BLaER1 treated with 17β-estradiol and CSF1 and Interleukin-3, amounts not matched to agents 10 nM and 100 nM (cell line): ENCODE results near the gene FAM221B.

Source experiments
- H3K27ac ChIP-seq, 11 experiments: shearing (Covaris generic); formaldehyde crosslinking; 2 replicates each; pipeline ENCODE4 v1.8.1; 2022
- H3K27me3 ChIP-seq, 11 experiments: shearing (Covaris generic); formaldehyde crosslinking; 2 replicates each; pipeline ENCODE4 v1.8.1; 2022
- H3K36me3 ChIP-seq, 11 experiments: shearing (Covaris generic); formaldehyde crosslinking; 2 replicates each; pipeline ENCODE4 v1.8.1; 2022
- H3K4me1 ChIP-seq, 10 experiments: shearing (Covaris generic); formaldehyde crosslinking; 2 replicates each; pipeline ENCODE4 v1.8.1; 2022
- H3K4me2 ChIP-seq, 11 experiments: shearing (Covaris generic); formaldehyde crosslinking; 2 replicates each; pipeline ENCODE4 v1.8.1; 2022
- H3K4me3 ChIP-seq, 10 experiments: shearing (Covaris generic); formaldehyde crosslinking; 2 replicates each; pipeline ENCODE4 v1.8.1; 2022
- H3K9ac ChIP-seq, 11 experiments: shearing (Covaris generic); formaldehyde crosslinking; 2 replicates each; pipeline ENCODE4 v1.8.1; 2022
- H3K9me3 ChIP-seq, 11 experiments: shearing (Covaris generic); formaldehyde crosslinking; replicated peaks in 1 of 11; 2 replicates each; pipeline ENCODE4 v1.8.1; 2022
- H4K20me1 ChIP-seq, 11 experiments: shearing (Covaris generic); formaldehyde crosslinking; 2 replicates each; pipeline ENCODE4 v1.8.1; 2022
- Cebpa-rat ChIP-seq, 11 experiments: shearing (Covaris generic); IDR thresholded peaks; 2 replicates each; pipeline ENCODE4 v1.8.1; 2022

The FAM221B gene

DNA sequence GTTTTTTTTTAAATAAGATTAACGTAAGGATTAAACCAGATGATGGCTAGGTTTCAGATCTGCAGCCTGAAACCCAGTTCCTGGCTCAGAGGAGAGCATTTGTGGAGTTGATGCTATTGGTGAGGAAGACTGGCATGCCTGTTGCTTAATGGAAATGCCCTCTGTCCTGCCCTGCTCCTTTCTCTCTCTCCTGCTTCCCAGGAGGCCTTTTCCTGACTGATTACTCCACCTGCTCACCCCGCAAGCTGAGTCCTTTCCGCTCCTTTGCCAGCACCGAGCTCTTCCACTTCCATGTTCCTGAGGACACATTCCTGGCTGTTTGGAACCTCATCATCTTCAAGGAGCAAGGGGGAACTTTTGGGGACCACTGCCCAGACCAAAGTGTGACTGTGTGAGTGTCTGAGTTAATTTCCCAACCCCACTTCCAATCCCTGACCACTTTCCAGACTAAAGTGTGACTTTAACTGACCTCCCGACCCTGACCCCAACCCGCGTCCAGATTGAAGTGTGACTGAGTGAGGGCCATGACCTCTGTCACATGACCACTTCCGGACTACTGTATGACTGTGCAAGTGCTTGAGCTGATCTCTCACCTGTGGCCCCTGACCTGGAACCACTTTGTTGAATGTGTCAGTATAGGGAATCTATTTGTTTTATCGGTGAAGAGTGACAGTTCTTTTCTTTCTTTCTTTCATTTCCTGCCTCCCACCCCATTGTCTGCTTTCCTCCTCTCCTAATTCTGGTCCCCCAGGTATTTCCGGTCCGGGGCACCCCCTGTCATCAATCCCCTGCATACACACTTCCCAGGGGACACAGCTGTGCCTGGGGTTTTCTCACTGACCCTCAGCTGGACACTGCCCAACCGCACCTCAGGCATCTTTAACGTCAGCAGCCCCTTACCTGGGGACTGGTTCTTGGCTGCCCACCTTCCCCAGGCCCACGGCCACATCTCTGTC, 6.0 kb upstream of the FAM221B start:
- Histone ChIP-seq H3K36me3 (peaks cover 0 to 13% (median 0%) of the 10 kb centered on the region in 11 experiments; a peak in 3 of 22 replicates), H3K9ac (peak overlapping the region in 5 of 11 experiments; percentile 7 to 62 (median 38); a peak in 4 of 22 replicates), H3K4me1 (peaks cover 30 to 98% (median 63%) of the 10 kb centered on the region in 10 experiments), H3K9me3 (peaks cover 0 to 5% (median 0%) of the 10 kb centered on the region in 11 experiments; a peak in 6 of 22 replicates), H3K4me2 (peak overlapping the region; percentile 72 to 99 (median 87)), H3K27ac (peak overlapping the region in 8 of 11 experiments; percentile 46 to 77 (median 69); a peak in 17 of 22 replicates), H3K27me3 (peaks cover 0 to 56% (median 0%) of the 10 kb centered on the region in 11 experiments; a peak in 4 of 22 replicates), H3K4me3 (no peak overlapping the region), H4K20me1 (peaks cover 0 to 4% (median 0%) of the 10 kb centered on the region in 11 experiments; a peak in 2 of 22 replicates)
- no peak for TF ChIP-seq Cebpa-rat (IDR thresholded peaks at IDR 0.05)

DNA sequence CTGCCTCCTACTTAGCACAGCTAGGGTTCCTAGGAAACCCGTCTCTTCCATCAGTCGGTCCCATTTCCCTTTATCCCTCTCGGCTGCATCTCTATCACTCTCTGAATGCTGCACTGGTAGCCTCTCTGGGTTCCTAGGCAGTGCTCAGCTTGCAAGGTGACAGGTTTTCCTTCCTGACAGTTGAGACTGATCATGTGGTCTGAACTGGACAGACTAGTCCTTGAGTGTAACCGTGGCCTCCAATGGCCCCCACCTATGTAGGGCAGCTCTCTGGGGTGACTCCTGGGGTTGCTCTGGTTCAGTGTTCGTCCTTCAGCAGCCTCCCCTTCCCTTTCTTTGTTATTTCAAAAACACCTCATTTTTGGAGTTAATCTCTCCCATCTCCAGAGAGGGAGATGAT, 4.3 kb upstream of the FAM221B start:
- H3K36me3 ChIP-seq: peaks cover 0 to 13% (median 0%) of the 10 kb centered on the region in 11 experiments; a peak in 2 of 22 replicates
- TF ChIP-seq Cebpa-rat (IDR thresholded peaks at IDR 0.05): no peak
- H3K27ac ChIP-seq: peak overlapping the region in 7 of 11 experiments; percentile 46 to 77 (median 69); a peak in 11 of 22 replicates
- H3K4me2 ChIP-seq: peak overlapping the region in 10 of 11 experiments; percentile 72 to 99 (median 91); a peak in 19 of 22 replicates
- H4K20me1 ChIP-seq: peaks cover 0 to 4% (median 0%) of the 10 kb centered on the region in 11 experiments; a peak in 2 of 22 replicates
- peaks cover 35 to 92% (median 64%) of the 10 kb centered on the region in 10 experiments for H3K4me1 ChIP-seq
- H3K4me3 ChIP-seq: no peak overlapping the region
- no peaks in the 10 kb centered on the region for H3K9me3 ChIP-seq
- H3K9ac ChIP-seq: peak overlapping the region in 3 of 11 experiments; percentile 49 to 62 (median 49); a peak in 4 of 22 replicates
- peaks cover 0 to 38% (median 0%) of the 10 kb centered on the region in 11 experiments; a peak in 4 of 22 replicates for H3K27me3 ChIP-seq

DNA sequence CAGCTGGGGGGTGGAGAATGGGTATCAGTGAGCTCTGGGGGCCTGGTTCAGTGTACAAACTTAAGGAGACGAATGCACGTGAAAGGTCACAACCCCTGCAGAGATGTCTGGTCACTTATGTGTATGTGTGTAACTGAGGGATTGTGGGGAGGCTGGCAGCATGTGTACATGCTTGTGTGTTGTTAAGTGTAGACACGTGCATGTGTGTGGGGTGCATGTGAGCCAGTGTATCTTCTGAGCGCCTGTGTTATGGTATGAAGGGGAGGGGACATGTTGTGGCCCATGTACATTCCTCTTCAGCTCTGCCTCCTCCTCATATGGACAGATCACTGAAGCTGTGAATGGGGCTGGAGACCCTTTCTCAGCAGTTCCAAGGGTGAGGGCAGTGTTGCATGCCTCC, 2.5 kb upstream of the FAM221B start:
- Histone ChIP-seq H3K36me3 (peaks cover 0 to 11% (median 0%) of the 10 kb centered on the region in 11 experiments; a peak in 2 of 22 replicates), H3K4me2 (peak overlapping the region in 7 of 11 experiments; percentile 85 to 99 (median 99); a peak in 13 of 22 replicates), H3K27me3 (peaks cover 0 to 21% (median 0%) of the 10 kb centered on the region in 11 experiments; a peak in 3 of 22 replicates), H3K4me3 (no peak overlapping the region), H3K4me1 (peaks cover 35 to 83% (median 62%) of the 10 kb centered on the region in 10 experiments), H3K9me3 (no peaks in the 10 kb centered on the region), H3K27ac (no peak overlapping the region), H4K20me1 (peaks cover 0 to 4% (median 0%) of the 10 kb centered on the region in 11 experiments; a peak in 2 of 22 replicates), H3K9ac (no peak overlapping the region)
- TF ChIP-seq Cebpa-rat (IDR thresholded peaks at IDR 0.05): no peak

DNA sequence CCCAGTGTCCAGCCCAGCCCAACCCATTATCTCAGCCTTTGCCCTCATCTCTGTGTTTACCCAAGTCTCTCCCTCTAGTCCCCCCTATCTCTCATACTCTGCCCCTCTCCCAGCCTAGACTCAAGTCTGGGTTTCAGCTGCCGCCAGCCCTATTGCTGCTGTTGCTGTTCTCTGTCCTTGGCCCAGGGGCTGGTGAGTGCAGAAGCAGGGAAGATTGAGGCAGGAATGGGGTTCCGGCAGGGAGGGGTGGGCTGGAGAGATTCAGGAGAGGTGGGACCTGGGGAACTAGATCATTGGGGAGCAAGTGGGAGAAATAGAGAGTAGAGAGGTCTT, 1.2 kb upstream of the FAM221B start:
- Histone ChIP-seq H3K36me3 (no peaks in the 10 kb centered on the region), H3K4me2 (peak overlapping the region; percentile 85 to 99 (median 98)), H4K20me1 (peaks cover 0 to 4% (median 0%) of the 10 kb centered on the region in 11 experiments; a peak in 2 of 22 replicates), H3K27ac (peak overlapping the region in 10 of 11 experiments; percentile 69 to 87 (median 76); a peak in 19 of 22 replicates), H3K4me3 (peak overlapping the region; percentile 60 to 83 (median 70)), H3K4me1 (peaks cover 31 to 73% (median 54%) of the 10 kb centered on the region in 10 experiments), H3K9ac (peak overlapping the region; percentile 77 to 88 (median 83); a peak in 21 of 22 replicates), H3K9me3 (no peaks in the 10 kb centered on the region), H3K27me3 (peaks cover 0 to 15% (median 0%) of the 10 kb centered on the region in 11 experiments; a peak in 3 of 22 replicates)
- TF ChIP-seq Cebpa-rat (IDR thresholded peaks at IDR 0.05): no peak

DNA sequence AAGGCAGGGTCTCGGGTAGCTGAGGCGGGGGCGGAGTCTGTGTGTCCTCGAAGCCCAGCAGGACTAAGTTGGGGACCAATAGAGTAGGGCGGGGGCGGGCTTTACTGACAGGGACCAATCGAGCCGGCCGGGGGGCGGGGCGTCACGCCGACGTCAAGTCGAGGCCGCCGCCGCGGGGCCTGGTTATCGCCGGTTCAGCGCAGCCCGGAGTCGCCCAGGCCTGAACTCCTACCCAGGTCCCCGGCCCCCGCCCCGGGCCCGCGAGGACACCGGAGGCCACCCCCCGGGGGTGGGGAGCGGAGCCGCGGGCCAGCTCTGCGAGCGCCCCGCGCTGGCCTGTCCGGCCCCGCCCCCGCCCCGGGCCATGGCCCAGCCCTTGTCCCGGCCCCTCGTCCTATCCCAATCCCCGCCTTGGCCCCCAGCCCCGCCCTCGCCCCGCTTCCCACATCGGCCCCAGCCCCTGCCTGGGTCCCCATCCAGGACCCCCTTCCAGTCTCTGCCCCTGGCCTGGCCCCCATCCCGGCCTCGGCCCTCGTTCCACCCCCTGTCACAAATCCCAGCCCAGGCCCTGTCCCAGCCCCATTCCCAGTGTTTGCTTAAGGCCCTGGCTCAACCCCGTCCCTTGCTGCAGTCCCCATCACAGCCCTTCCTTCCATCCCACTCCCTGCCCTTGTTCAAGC, 692 bp upstream of the FAM221B start, which contains the start of gene TMEM8B:
TSS of gene TMEM8B (plus strand) at position 145 of the 680 bp plus-strand sequence. CDS start at position 365, 220 bp downstream.
- Histone ChIP-seq H3K36me3 (no peaks in the 10 kb centered on the region), H3K4me2 (peak within 1 kb of the TSS; percentile 97 to 99 (median 99)), H4K20me1 (peaks cover 0 to 4% (median 0%) of the 10 kb centered on the region in 11 experiments; a peak in 2 of 22 replicates), H3K4me1 (peaks cover 25 to 68% (median 49%) of the 10 kb centered on the region in 10 experiments), H3K27me3 (peaks cover 0 to 12% (median 0%) of the 10 kb centered on the region in 11 experiments; a peak in 3 of 22 replicates), H3K9me3 (no peaks in the 10 kb centered on the region), H3K4me3 (peak within 1 kb of the TSS; percentile 60 to 83 (median 70)), H3K27ac (peak within 1 kb of the TSS in 10 of 11 experiments; percentile 69 to 87 (median 76); a peak in 20 of 22 replicates), H3K9ac (peak within 1 kb of the TSS; percentile 77 to 88 (median 83); a peak in 21 of 22 replicates)
- no peak for TF ChIP-seq Cebpa-rat (IDR thresholded peaks at IDR 0.05)

DNA sequence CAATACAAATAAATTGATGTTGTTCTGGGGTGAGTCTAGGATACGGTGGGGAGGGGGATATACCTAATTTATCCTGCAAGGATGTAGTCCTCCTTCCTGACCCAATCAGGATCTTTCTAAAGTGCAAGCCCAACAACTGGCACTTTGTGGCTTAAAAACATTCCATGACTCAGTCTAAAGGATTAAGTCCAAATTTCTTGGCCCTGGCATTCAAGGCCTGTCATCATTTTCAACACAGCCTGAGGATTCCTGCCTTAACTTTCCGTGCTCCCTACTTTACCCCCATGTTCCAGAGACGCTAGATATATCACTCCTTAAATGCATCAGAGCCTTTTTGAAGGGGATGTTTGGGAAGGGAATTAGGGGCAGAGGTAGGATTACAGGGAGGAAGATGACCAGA, 1.0 kb downstream of the FAM221B start:
- no peak overlapping the region for H3K27ac ChIP-seq
- H3K9ac ChIP-seq: no peak overlapping the region
- H4K20me1 ChIP-seq: no peaks in the 10 kb centered on the region
- H3K4me2 ChIP-seq: no peak overlapping the region
- no peaks in the 10 kb centered on the region for H3K9me3 ChIP-seq
- peaks cover 0 to 5% (median 0%) of the 10 kb centered on the region in 11 experiments; a peak in 2 of 22 replicates for H3K27me3 ChIP-seq
- H3K4me3 ChIP-seq: no peak overlapping the region
- H3K4me1 ChIP-seq: peaks cover 9 to 51% (median 32%) of the 10 kb centered on the region in 10 experiments; a peak in 19 of 20 replicates
- TF ChIP-seq Cebpa-rat (IDR thresholded peaks at IDR 0.05): no peak
- H3K36me3 ChIP-seq: no peaks in the 10 kb centered on the region

DNA sequence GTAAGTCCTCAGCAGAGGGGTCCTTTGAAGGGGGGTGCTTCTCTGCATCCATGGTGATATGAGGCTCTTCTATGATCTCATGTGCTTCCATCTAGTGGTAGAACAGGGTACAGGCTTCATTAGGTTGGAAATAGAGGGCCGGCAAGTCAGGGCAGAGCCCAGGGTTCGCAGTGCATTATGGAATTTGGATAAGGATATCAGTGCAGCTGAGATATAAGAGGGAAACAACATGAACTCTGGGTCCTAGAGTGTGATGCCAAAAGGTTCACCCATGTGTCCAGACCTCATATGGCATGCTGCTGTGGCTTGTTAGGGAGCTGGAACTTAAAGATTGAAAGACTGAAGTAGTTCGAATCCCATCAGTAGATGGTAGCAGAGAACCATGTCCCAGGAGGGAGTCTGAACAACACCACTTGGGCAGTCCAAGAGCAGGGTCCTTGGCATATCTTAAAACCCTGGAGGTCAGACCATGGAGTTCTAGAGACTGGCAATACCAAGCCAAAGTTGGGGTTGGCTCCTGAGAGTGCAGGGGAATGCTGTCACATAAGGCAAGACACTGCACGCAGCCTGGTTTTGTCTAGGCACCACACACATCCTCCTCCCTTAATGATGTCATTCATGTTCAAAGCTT, 2.3 kb downstream of the FAM221B start:
- Histone ChIP-seq H3K9ac (no peak overlapping the region; a peak in 1 of 22 replicates), H3K4me2 (peak overlapping the region in 8 of 11 experiments; percentile 0 to 76 (median 24); a peak in 9 of 22 replicates), H3K4me3 (no peak overlapping the region), H3K27ac (no peak overlapping the region), H3K27me3 (no peaks in the 10 kb centered on the region), H3K4me1 (peaks cover 9 to 38% (median 28%) of the 10 kb centered on the region in 10 experiments; a peak in 19 of 20 replicates), H3K9me3 (no peaks in the 10 kb centered on the region), H3K36me3 (no peaks in the 10 kb centered on the region), H4K20me1 (no peaks in the 10 kb centered on the region)
- TF ChIP-seq Cebpa-rat (IDR thresholded peaks at IDR 0.05): no peak

DNA sequence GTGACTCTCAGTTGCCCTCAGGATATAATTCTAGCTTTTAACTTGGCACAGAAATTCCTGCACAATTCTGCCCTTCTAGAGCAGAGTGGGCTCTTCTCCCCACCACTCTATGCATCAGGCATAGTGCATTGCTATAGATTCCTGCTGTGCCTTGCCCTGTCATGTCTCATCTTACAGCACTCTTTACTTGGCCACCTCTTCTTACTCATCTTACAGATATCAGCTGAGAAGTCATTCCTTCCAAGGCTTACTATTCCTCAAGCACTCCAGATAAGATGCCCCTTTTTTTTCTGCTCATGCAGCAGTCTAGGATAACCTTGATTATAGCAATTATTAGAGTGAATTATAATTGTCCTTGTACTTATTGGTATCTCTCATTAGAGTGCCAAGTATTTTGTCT, 5.6 kb downstream of the FAM221B start:
- no peaks in the 10 kb centered on the region for H3K36me3 ChIP-seq

More for the DNA sequence above, 5.6 kb downstream of the FAM221B start:
- no peak overlapping the region for H3K9ac ChIP-seq
- no peaks in the 10 kb centered on the region for H3K27me3 ChIP-seq
- H3K4me1 ChIP-seq: peaks cover 0 to 14% (median 3%) of the 10 kb centered on the region in 10 experiments; a peak in 5 of 20 replicates
- H3K4me2 ChIP-seq: no peak overlapping the region
- TF ChIP-seq Cebpa-rat (IDR thresholded peaks at IDR 0.05): no peak
- H3K4me3 ChIP-seq: no peak overlapping the region
- no peak overlapping the region for H3K27ac ChIP-seq
- H4K20me1 ChIP-seq: no peaks in the 10 kb centered on the region
- H3K9me3 ChIP-seq: no peaks in the 10 kb centered on the region
